Omental fat pad (tissue), 4 donors: ENCODE measurements around the gene PI4KB. TPM values are rescaled to one million over a fixed set of nuclear protein-coding genes. Genes with fewer than 3 reads are reported as not detected.

Source experiments
- ATAC-seq: fragments of 150-250 bp; one replicate; pipeline ENCODE4 v1.9.1; 2016; ENCODE audit warnings: mild to moderate bottlenecking, moderate library complexity; ENCODE audit not compliant: low FRiP score
- DNase-seq: peaks from one replicate; pipeline ENCODE4 v3.0.0-alpha.2; 2019; ENCODE audit warnings: low spot score
- CTCF ChIP-seq, 3 donors: fragments of 450-650 bp; IDR thresholded peaks; one replicate each; pipeline ENCODE4 v1.5.1; 2016 to 2017; ENCODE audit warnings: antibody characterized with exemption in 3 of 3, mild to moderate bottlenecking in 3 of 3, moderate library complexity in 2 of 3
- total RNA-seq, 4 donors: library from RNA; depleted of rRNA; stranded (reverse); fragments of >200 nt; gene quantifications; one replicate each; pipeline ENCODE4 v1.1.0, GENCODE V29; 2016

The PI4KB gene
- total RNA-seq, 4 donors from 2014 or later = 80.4 to 109 (median 87.2) TPM

- ATAC-seq (no peak), DNase-seq (no peak)
- no peak for TF ChIP-seq CTCF (IDR thresholded peaks at IDR 0.05)
Measured at GRCh38 chr1:151289991-151290708, 37.1 kb downstream of the PI4KB start.

GRCh38 chr1:151289080-151289935 lies 37.9 kb downstream of the PI4KB start:
- TF ChIP-seq CTCF (IDR thresholded peaks at IDR 0.05) = no peak
- no peak for DNase-seq
- no peak for ATAC-seq

GRCh38 chr1:151288502-151288901 lies 38.7 kb downstream of the PI4KB start:
- no peak for TF ChIP-seq CTCF (IDR thresholded peaks at IDR 0.05)
- ATAC-seq (no peak), DNase-seq (no peak)

- ATAC-seq = no peak
- no peak for DNase-seq
Measured at GRCh38 chr1:151287767-151288500, 39.3 kb downstream of the PI4KB start.

GRCh38 chr1:151287341-151287699 lies 39.9 kb downstream of the PI4KB start:
- no peak for TF ChIP-seq CTCF (IDR thresholded peaks at IDR 0.05)
- no peak for ATAC-seq
- DNase-seq = no peak

More at GRCh38 chr1:151287767-151288500, 39.3 kb downstream of the PI4KB start:
- no peak for TF ChIP-seq CTCF (IDR thresholded peaks at IDR 0.05)

- TF ChIP-seq CTCF (IDR thresholded peaks at IDR 0.05) = no peak
- ATAC-seq (no peak), DNase-seq (no peak)
Measured at GRCh38 chr1:151286619-151287340, 40.4 kb downstream of the PI4KB start.
